OCI-LY3 (cell line): ENCODE measurements around the gene FKBP14.

Experiments used
- EZH2phosphoT487 ChIP-seq: fragments of 200-600 bp; shearing (Covaris generic); IDR thresholded peaks from 2 replicates; pipeline ENCODE4 v1.6.1; 2018; ENCODE audit warnings: antibody characterized with exemption, mixed run types, low read depth
- TF ChIP-seq, protein P1 (sequence below): fragments of 200-600, 300-600 bp; sonication (generic); IDR thresholded peaks from 2 replicates; pipeline ENCODE4 v1.5.1; 2014; ENCODE audit warnings: antibody characterized with exemption, low read length, low read depth

DNA sequence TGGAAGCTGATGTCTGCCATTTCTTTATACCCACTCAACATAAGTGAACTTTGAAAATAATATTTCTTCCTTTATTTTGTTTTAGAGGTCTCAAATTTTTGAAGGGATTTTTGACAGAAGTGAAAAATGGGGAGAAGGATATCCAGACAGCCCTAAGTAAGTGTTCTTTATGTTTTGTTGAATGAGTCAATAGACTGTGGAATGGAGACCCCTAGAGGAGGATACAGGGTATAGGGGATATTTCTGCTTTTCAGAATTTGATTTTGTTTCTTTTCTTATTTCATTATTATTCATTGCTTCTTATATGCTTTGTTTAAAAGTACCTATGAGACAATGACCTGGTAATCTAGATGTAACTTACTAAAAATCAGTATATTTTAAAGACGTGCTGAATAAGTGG, 36.1 kb upstream of the FKBP14 start:
- TF ChIP-seq EZH2phosphoT487, result no peak
- TF ChIP-seq, protein P1, sequence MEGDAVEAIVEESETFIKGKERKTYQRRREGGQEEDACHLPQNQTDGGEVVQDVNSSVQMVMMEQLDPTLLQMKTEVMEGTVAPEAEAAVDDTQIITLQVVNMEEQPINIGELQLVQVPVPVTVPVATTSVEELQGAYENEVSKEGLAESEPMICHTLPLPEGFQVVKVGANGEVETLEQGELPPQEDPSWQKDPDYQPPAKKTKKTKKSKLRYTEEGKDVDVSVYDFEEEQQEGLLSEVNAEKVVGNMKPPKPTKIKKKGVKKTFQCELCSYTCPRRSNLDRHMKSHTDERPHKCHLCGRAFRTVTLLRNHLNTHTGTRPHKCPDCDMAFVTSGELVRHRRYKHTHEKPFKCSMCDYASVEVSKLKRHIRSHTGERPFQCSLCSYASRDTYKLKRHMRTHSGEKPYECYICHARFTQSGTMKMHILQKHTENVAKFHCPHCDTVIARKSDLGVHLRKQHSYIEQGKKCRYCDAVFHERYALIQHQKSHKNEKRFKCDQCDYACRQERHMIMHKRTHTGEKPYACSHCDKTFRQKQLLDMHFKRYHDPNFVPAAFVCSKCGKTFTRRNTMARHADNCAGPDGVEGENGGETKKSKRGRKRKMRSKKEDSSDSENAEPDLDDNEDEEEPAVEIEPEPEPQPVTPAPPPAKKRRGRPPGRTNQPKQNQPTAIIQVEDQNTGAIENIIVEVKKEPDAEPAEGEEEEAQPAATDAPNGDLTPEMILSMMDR, result peak; percentile 55
